Renal cortical epithelial cell (primary cell): ENCODE results near the gene HBG1. TPM values are rescaled to one million over a fixed set of nuclear protein-coding genes. Genes with fewer than 3 reads are reported as not detected.
A peak's percentile ranks its signal among the peaks of the same experiment; 100 is the strongest.

Experiments
- DNase-seq: peaks from one replicate; pipeline ENCODE4 v3.0.0-alpha.2; 2011; ENCODE audit warnings: low read depth
- total RNA-seq: library from RNA; depleted of rRNA; stranded (reverse); fragments of >200 nt; gene quantifications from 2 replicates; pipeline ENCODE4 v1.2.3, GENCODE V29; 2014

HBG1 gene
- total RNA-seq, 1 donor from 2014 or later, result not detected

DNA sequence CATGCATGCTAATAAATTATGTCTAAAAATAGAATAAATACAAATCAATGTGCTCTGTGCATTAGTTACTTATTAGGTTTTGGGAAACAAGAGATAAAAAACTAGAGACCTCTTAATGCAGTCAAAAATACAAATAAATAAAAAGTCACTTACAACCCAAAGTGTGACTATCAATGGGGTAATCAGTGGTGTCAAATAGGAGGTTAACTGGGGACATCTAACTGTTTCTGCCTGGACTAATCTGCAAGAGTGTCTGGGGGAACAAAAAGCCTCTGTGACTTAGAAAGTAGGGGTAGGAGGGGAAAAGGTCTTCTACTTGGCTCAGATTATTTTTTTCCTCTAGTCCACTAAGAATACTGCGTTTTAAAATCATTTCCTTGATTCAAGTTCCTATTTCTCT, 22.0 kb downstream of the HBG1 start:
- no peak for DNase-seq

DNA sequence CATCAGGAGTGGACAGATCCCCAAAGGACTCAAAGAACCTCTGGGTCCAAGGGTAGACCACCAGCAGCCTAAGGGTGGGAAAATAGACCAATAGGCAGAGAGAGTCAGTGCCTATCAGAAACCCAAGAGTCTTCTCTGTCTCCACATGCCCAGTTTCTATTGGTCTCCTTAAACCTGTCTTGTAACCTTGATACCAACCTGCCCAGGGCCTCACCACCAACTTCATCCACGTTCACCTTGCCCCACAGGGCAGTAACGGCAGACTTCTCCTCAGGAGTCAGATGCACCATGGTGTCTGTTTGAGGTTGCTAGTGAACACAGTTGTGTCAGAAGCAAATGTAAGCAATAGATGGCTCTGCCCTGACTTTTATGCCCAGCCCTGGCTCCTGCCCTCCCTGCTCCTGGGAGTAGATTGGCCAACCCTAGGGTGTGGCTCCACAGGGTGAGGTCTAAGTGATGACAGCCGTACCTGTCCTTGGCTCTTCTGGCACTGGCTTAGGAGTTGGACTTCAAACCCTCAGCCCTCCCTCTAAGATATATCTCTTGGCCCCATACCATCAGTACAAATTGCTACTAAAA, 22.8 kb downstream of the HBG1 start, which contains the start of gene HBB:
HBB (minus strand) TSS at position 340 of the 579 bp plus-strand sequence; CDS start at position 290, 50 bp downstream.
- DNase-seq, result no peak

DNA sequence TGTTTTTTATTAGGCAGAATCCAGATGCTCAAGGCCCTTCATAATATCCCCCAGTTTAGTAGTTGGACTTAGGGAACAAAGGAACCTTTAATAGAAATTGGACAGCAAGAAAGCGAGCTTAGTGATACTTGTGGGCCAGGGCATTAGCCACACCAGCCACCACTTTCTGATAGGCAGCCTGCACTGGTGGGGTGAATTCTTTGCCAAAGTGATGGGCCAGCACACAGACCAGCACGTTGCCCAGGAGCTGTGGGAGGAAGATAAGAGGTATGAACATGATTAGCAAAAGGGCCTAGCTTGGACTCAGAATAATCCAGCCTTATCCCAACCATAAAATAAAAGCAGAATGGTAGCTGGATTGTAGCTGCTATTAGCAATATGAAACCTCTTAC, 24.2 kb downstream of the HBG1 start:
- no peak for DNase-seq

DNA sequence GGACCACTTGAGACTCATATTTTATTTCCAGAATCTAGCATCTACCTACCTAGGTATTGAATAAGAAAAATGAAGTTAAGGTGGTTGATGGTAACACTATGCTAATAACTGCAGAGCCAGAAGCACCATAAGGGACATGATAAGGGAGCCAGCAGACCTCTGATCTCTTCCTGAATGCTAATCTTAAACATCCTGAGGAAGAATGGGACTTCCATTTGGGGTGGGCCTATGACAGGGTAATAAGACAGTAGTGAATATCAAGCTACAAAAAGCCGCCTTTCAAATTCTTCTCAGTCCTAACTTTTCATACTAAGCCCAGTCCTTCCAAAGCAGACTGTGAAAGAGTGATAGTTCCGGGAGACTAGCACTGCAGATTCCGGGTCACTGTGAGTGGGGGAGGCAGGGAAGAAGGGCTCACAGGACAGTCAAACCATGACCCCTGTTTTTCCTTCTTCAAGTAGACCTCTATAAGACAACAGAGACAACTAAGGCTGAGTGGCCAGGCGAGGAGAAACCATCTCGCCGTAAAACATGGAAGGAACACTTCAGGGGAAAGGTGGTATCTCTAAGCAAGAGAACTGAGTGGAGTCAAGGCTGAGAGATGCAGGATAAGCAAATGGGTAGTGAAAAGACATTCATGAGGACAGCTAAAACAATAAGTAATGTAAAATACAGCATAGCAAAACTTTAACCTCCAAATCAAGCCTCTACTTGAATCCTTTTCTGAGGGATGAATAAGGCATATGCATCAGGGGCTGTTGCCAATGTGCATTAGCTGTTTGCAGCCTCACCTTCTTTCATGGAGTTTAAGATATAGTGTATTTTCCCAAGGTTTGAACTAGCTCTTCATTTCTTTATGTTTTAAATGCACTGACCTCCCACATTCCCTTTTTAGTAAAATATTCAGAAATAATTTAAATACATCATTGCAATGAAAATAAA, 24.8 kb downstream of the HBG1 start:
- no peak for DNase-seq

DNA sequence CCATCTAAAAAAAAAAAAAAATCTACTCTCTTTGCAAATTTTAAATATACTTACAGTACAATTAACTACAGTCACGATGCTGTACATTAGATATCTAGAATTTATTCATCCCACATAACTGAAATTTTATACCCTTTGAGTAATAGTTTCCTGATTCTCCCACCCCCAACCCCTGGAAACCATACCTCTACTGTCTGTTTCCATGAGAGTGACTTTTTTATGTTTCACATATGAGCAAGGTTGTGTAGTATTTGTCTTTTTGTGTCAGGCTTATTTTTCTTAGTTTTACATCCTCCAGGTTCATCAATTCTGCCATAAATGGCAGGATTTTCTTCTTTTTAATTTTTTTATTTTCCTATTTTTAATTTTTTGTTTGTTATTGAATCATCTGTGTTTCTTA, 26.0 kb downstream of the HBG1 start:
- no peak for DNase-seq

DNA sequence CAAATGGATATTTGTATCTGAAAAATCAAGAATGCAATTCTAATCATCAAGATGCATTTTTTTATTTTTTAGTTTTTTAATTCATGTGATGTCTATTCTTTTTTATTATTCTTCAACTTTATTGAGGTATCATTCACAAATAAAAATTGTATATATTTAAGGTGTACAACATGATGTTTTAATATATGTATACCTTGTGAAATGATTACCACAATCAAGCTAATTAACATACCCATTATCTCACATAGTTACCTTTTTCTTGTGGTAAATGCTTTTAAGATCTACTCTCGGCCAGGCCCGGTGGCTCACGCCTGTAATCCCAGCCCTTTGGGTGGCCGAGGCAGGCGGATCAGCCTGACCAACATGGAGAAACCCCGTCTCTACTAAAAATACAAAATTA, 26.5 kb downstream of the HBG1 start:
- no peak for DNase-seq

DNA sequence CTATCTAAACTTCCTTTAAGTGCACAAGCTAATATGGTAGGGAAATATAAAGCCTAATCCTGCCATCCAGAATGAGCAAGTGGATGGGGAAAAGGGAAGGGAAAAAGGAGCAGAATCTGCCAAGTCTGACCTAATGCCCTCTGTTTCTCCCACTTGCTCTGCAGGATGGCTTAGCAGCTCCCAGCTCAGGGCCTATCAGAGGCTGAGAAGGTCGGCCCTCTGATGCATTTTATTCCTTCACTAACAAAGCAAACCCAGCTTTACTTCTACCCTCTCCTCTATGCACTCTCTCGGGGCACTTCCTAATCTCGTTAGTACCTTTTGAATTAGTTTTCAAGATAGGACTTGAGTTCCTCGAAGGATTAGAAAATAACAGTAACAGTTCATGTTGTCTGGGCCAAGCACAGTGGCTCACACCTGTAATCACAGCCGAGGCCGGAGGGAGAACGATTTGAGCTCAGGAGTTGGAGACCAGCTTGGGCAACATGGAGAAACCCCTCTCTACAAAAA, 39.2 kb downstream of the HBG1 start:
- no peak for DNase-seq

DNA sequence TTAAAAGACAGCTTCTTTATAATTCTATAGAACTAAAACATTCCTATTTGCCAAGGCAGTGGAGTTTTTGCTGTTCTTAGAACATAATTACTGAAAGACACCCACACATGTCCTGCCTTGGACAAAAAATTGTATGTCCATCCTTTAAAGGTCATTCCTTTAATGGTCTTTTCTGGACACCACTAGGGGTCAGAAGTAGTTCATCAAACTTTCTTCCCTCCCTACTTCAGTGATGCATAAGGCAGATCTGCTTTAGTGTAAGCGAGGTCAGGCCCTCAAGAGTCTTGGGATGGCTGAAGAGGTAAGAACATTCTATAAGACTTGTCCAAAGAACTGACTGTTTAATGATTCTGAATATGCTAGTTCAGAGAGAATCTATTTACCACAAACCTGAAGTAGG, 44.9 kb downstream of the HBG1 start:
- peak; percentile 73 for DNase-seq

DNA sequence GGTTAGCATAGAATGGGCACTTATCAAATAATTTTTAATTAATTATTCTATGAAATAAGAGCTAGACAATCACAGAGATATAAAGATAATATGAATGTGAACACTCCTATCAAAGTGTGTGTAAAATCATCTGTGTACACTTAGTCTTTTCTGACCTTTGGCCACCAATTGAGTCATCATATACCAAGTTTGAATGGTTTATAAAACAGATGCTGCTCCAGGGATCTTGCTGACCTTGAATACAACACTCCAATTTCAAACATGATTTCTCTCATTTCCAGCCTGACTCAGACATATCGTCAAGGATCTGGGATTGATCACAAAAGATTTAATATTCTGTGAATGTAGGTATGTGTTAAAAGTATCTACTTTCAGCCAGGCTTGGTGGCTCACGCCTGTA, 46.3 kb downstream of the HBG1 start:
- DNase-seq, result no peak

DNA sequence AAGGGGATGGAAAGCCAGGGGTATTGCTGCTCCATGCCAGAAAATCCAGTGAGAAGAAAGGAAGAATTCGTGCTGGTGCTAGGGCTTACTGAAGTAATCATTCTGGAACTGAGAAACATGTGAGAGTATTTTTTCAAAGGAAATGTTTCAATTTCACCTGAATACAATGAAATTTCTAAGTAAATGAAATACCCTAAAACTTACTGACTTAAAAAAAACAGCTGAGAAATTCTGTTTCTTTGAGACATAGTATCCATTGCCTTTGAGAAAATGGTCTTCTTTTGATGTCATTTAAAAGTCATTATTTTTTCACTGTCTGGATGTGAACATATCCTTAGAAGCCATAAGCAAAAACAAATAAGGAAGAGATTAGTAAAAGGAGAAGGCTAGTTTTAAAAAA, 49.1 kb downstream of the HBG1 start, which contains the start of gene OR51V1:
OR51V1 (minus strand) TSS at position 101 of the 400 bp plus-strand sequence; CDS start at position 101, 0 bp downstream.
- DNase-seq, result no peak

DNA sequence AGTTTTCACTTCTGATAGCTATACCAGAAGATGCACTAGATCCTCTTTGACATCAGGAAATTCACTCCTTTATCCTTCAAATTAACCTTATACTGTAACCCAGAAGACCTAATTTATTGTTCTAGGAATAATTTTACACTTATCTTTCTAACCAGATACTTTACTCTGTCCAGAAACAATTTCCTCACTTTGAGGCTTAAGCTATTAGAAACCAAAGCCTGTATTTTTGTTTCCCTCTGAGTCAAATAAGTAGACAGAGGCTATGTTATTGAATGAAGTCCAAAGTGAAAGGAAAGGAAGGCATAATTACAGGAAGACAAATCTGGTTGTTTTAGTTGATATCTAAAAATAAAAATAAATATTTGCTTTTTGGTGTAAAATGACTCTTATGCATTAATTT, 51.4 kb downstream of the HBG1 start:
- no peak for DNase-seq

Other genes with a start within 250 kb of the HBG1 start
- not detected in 2 replicates for gene OR52J3, start 203.3 kb downstream of the HBG1 start, total RNA-seq
- gene OR52E2, start 190.2 kb downstream of the HBG1 start, total RNA-seq, result not detected in 2 replicates
- not detected in 2 replicates for gene OR52E1, start 180.3 kb downstream of the HBG1 start, total RNA-seq
- gene OR52A5, start 111.5 kb downstream of the HBG1 start, total RNA-seq, result not detected in 2 replicates
- not detected in 2 replicates for gene OR52A1, start 95.1 kb downstream of the HBG1 start, total RNA-seq
- not detected in 2 replicates for gene OR51V1, start 49.2 kb downstream of the HBG1 start, total RNA-seq
- not detected in 2 replicates for gene HBB, start 22.8 kb downstream of the HBG1 start, total RNA-seq
- gene HBD, start 15.4 kb downstream of the HBG1 start, total RNA-seq, result not detected in 2 replicates
- not detected in 2 replicates for gene HBG2, start 4.9 kb upstream of the HBG1 start, total RNA-seq
- not detected in 2 replicates for gene HBE1, start 20.1 kb upstream of the HBG1 start, total RNA-seq
- gene OR51B4, start 52.1 kb upstream of the HBG1 start, total RNA-seq, result not detected in 2 replicates
- gene OR51B2, start 74.4 kb upstream of the HBG1 start, total RNA-seq, result not detected in 2 replicates
- 0.15 TPM in 1 of 2 replicates, not detected in the other for gene OR51B5, start 93.7 kb upstream of the HBG1 start, total RNA-seq
- not detected in 2 replicates for gene OR51B6, start 101.7 kb upstream of the HBG1 start, total RNA-seq
- gene OR51M1, start 134.0 kb upstream of the HBG1 start, total RNA-seq, result not detected in 2 replicates
- gene OR51Q1, start 172.3 kb upstream of the HBG1 start, total RNA-seq, result not detected in 2 replicates
- gene OR51I1, start 191.7 kb upstream of the HBG1 start, total RNA-seq, result 0.20 TPM in 1 of 2 replicates, not detected in the other
- not detected in 2 replicates for gene OR51I2, start 199.5 kb upstream of the HBG1 start, total RNA-seq
- gene OR52D1, start 238.8 kb upstream of the HBG1 start, total RNA-seq, result 0.10 TPM in 1 of 2 replicates, not detected in the other